ENCODE results near the gene NOXRED1. TPM values are rescaled to one million over a fixed set of nuclear protein-coding genes. Genes with fewer than 3 reads are reported as not detected.

NOXRED1 gene
- total RNA-seq, 1 experiment from 2014 or later, result 0.10 TPM

DNA sequence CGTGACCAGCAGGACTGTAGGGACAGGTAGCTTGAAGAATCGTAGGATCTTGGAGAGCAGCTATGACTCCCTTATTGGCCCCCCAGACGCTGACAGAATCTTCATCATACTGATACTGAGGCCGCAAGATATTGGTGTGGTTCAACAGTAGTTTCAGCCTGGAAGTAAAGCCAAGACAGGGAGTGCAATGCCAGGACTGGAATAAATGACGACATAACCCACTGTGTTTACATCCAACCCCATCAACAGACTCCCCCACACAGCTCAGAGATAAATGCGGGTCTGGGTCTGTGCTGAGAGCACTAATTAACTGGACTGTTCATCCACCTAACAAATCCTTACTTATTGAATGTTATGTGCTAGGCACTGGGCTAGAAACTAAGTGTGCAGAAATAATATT lies 16.6 kb downstream of the NOXRED1 start:
- H3K4me1 ChIP-seq (ENCODE audit: control insufficient read depth, insufficient read depth, low read length), result no peaks in the 10 kb centered on the region
- DNase-seq (ENCODE audit: low read depth, low spot score), result no peak
- TF ChIP-seq SIN3A (IDR thresholded peaks at IDR 0.05; ENCODE audit: borderline replicate concordance, insufficient read depth, low read depth, low read length) (no peak), POLR2AphosphoS5 (IDR thresholded peaks at IDR 0.05; ENCODE audit: low read depth, low read length) (no peak), TCF7L2 (IDR thresholded peaks at IDR 0.05; ENCODE audit: low read depth, low read length) (no peak)
- TF ChIP-seq, protein P1, sequence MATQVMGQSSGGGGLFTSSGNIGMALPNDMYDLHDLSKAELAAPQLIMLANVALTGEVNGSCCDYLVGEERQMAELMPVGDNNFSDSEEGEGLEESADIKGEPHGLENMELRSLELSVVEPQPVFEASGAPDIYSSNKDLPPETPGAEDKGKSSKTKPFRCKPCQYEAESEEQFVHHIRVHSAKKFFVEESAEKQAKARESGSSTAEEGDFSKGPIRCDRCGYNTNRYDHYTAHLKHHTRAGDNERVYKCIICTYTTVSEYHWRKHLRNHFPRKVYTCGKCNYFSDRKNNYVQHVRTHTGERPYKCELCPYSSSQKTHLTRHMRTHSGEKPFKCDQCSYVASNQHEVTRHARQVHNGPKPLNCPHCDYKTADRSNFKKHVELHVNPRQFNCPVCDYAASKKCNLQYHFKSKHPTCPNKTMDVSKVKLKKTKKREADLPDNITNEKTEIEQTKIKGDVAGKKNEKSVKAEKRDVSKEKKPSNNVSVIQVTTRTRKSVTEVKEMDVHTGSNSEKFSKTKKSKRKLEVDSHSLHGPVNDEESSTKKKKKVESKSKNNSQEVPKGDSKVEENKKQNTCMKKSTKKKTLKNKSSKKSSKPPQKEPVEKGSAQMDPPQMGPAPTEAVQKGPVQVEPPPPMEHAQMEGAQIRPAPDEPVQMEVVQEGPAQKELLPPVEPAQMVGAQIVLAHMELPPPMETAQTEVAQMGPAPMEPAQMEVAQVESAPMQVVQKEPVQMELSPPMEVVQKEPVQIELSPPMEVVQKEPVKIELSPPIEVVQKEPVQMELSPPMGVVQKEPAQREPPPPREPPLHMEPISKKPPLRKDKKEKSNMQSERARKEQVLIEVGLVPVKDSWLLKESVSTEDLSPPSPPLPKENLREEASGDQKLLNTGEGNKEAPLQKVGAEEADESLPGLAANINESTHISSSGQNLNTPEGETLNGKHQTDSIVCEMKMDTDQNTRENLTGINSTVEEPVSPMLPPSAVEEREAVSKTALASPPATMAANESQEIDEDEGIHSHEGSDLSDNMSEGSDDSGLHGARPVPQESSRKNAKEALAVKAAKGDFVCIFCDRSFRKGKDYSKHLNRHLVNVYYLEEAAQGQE (IDR thresholded peaks at IDR 0.05; ENCODE audit: insufficient read depth in 1 of 2, low read depth in 2 of 2, low read length in 1 of 2), result no peak
- TF ChIP-seq, protein P2, sequence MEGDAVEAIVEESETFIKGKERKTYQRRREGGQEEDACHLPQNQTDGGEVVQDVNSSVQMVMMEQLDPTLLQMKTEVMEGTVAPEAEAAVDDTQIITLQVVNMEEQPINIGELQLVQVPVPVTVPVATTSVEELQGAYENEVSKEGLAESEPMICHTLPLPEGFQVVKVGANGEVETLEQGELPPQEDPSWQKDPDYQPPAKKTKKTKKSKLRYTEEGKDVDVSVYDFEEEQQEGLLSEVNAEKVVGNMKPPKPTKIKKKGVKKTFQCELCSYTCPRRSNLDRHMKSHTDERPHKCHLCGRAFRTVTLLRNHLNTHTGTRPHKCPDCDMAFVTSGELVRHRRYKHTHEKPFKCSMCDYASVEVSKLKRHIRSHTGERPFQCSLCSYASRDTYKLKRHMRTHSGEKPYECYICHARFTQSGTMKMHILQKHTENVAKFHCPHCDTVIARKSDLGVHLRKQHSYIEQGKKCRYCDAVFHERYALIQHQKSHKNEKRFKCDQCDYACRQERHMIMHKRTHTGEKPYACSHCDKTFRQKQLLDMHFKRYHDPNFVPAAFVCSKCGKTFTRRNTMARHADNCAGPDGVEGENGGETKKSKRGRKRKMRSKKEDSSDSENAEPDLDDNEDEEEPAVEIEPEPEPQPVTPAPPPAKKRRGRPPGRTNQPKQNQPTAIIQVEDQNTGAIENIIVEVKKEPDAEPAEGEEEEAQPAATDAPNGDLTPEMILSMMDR (IDR thresholded peaks at IDR 0.05), result no peak
- ChIA-PET POLR2A (no interaction called here), CTCF (no interaction called here)
- no peak overlapping the region for H3K27ac ChIP-seq (ENCODE audit: low read length)
- no peaks in the 10 kb centered on the region for H3K9me3 ChIP-seq (ENCODE audit: control insufficient read depth, insufficient read depth, low read depth, low read length)
- ATAC-seq, result no peak
- H3K4me3 ChIP-seq (ENCODE audit: low read depth in 2 of 2, low read length in 2 of 2), result no peak overlapping the region
- no TSS peak for BruUV-seq (replicated peaks)
- no peaks in the 10 kb centered on the region for H3K27me3 ChIP-seq (ENCODE audit: control insufficient read depth, insufficient read depth, low read length)
- intact Hi-C loops (cut with micrococcal nuclease; ENCODE audit: unreplicated experiment), result no loop called here
- in situ Hi-C loops (cut with HindIII; ENCODE audit: low pct_unique_long_range_greater_than_20kb, low sequenced_read_pairs), result no loop called here
- no peaks in the 10 kb centered on the region for H3K36me3 ChIP-seq (ENCODE audit: control insufficient read depth, insufficient read depth, low read length)

DNA sequence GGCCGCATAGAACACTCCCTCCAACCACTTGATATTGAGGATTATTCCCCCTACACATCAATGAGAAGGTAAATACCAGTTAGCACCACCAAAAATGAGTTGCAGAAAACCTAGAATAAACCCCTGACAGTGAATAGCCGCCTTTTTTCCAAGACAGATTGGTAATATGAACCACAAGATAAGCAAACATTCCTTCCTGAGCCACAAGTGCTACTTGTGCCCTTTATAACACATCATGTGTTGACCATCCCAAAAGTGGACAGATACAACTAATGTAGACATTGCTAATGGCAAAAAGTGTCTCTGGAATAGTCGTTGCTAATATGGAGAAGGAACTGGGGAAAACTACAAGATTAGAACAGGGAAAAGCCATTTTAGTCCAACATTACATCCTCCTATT lies 17.2 kb downstream of the NOXRED1 start:
- no peak for ATAC-seq

More for the DNA sequence above, 17.2 kb downstream of the NOXRED1 start:
- Histone ChIP-seq H3K4me3 (ENCODE audit: low read depth in 2 of 2, low read length in 2 of 2) (no peak overlapping the region), H3K4me1 (ENCODE audit: control insufficient read depth, insufficient read depth, low read length) (no peaks in the 10 kb centered on the region), H3K36me3 (ENCODE audit: control insufficient read depth, insufficient read depth, low read length) (no peaks in the 10 kb centered on the region), H3K27me3 (ENCODE audit: control insufficient read depth, insufficient read depth, low read length) (no peaks in the 10 kb centered on the region), H3K27ac (ENCODE audit: low read length) (no peak overlapping the region), H3K9me3 (ENCODE audit: control insufficient read depth, insufficient read depth, low read depth, low read length) (no peaks in the 10 kb centered on the region)
- POLR2A ChIA-PET, result interaction anchor here (0.5 kb wide), 1 partner anchor 187 kb away, joined by 3 read pairs; no protein-coding TSS in a partner anchor
- TF ChIP-seq POLR2AphosphoS5 (IDR thresholded peaks at IDR 0.05; ENCODE audit: low read depth, low read length), result no peak
- TF ChIP-seq, protein P2 (IDR thresholded peaks at IDR 0.05), result no peak
- TF ChIP-seq, protein P1 (IDR thresholded peaks at IDR 0.05; ENCODE audit: insufficient read depth in 1 of 2, low read depth in 2 of 2, low read length in 1 of 2), result no peak
- TF ChIP-seq TCF7L2 (IDR thresholded peaks at IDR 0.05; ENCODE audit: low read depth, low read length), result no peak
- TF ChIP-seq SIN3A (IDR thresholded peaks at IDR 0.05; ENCODE audit: borderline replicate concordance, insufficient read depth, low read depth, low read length), result no peak
- no peak for DNase-seq (ENCODE audit: low read depth, low spot score)
- CTCF ChIA-PET, result no interaction called here
- in situ Hi-C loops (cut with HindIII; ENCODE audit: low pct_unique_long_range_greater_than_20kb, low sequenced_read_pairs), result no loop called here
- intact Hi-C loops (cut with micrococcal nuclease; ENCODE audit: unreplicated experiment), result no loop called here
- BruUV-seq (replicated peaks), result no TSS peak
